HG03108 (cell line): ENCODE results near the gene NACC1.

Source experiments
- ATAC-seq: cut with Tn5 transposase; IDR thresholded peaks from one replicate; pipeline ENCODE4 v1.9.1; 2021; ENCODE audit warnings: moderate library complexity; ENCODE audit not compliant: unreplicated experiment

Gene NACC1

GRCh38 chr19:13099073-13099999 lies 18.7 kb upstream of the NACC1 start:
- no peak for ATAC-seq

DNA sequence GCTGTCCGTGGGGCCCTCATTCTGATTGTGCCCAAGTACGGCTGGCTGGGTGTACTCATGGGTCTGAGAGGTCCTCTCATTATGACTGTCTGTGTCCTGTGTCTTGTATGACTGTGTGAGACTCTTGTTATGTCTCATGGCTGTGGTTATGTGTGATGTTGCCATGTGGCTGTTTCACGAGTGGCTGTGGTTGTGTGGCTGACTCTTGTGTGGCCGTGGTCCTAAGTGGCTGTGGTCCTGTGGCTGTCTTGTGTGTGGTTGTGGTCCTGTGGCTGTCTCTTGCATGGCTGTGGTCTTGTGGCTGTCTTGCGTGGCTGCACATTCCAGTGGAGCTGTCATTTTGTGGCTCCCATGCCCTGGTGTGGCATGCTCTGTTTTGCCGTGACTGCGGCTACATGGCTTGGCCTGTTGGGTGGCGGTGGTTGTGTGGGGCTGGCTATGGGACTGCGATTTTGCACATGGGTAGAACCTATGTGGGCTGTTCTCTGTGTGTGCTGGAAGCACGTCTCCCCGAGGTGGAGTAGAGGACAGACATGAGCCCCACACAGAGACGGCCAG lies 18.0 kb upstream of the NACC1 start:
- ATAC-seq, result no peak

GRCh38 chr19:13100841-13101589 lies 17.0 kb upstream of the NACC1 start:
- ATAC-seq, result no peak

GRCh38 chr19:13101590-13102415 lies 16.3 kb upstream of the NACC1 start:
- ATAC-seq, result no peak

DNA sequence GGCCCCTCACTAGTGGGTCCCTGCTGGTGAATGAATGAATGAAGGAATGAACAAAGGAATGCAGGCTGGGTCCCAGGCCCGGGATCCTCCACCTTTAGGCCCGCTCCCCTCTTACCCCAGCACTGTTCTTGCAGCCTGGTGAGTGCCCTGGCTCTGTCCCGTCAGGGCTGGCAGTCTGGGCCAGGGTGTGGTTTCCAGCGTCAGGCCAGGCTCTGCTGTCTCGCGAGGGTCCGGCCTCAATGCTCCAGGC lies 15.7 kb upstream of the NACC1 start:
- no peak for ATAC-seq

GRCh38 chr19:13102666-13103580 lies 15.1 kb upstream of the NACC1 start, which contains the start of gene LYL1:
TSS of gene LYL1 (minus strand) at chr19:13102858. CDS start at chr19:13101171, 1,687 bp downstream.
- peak; percentile 42 for ATAC-seq

- no peak for ATAC-seq
These were observed 14.3 kb upstream of the NACC1 start for GRCh38 chr19:13103581-13104359.

DNA sequence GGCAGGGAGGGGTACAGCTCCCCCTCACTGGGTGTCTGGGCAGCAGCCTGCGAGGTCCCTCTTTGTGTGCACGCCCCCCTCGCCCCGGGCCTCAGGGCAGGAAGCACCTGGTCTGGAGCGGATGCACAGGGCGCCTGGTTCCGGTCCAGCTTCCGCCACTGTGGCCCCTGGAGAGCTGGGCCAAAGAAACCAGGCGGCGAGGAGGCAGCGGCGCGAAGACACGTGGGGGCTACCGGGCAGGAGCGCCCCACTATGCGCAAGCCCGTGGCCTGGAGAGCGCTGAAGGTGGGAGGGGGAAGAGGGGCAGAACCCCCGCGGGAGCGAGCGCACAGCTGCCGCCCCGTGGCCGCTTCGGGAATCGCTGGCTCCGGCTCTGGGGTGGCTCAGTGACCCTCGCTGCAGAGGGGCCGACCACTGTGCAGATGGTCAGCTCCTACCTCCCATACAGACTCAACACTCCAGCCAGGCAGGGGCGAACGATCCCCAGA lies 13.7 kb upstream of the NACC1 start:
- ATAC-seq, result peak; percentile 34

DNA sequence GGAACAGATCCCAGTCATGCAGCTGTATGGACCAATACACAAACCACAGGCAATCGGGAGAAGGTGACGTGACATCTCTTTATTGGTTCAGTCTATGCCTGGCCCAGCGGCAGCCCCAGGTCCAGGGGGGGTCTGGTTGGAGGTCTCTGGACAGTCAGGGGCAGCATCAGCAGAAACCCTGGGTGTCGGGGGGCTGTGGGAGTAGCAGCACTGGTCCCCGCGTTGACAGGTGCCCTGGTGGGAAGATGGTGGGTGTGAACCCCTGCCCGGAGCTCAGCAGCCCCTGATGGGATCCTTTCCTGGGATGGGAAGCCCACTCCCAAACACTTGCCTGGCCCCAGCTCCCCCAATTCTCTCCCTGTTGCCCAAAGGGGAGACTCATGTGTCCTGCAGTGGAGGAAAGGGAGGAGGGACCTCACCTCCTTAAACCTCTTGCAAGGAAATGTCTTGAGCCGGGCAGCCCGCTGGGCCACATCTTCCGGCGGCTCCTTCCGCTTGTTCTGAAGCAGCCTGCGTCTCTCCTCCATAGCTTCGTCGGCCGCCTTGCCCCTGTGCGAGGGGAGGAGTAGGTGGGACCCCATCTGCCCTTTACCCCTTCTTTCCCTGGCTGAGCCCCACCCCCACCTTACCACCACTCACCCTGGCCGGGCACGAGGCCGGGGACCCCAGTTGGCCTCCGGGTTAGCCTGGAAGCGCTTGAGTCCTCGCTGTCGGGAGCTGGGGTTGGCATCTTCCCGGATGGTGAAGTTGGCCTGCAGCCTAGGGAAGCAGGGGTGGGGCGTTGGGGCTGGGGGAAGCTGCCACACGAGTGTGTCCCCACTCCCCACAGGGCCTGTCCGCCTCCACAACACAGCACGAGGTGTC lies 13.0 kb upstream of the NACC1 start:
- ATAC-seq, result no peak

- ATAC-seq, result no peak
These were observed 8.5 kb upstream of the NACC1 start for GRCh38 chr19:13109361-13110098.

DNA sequence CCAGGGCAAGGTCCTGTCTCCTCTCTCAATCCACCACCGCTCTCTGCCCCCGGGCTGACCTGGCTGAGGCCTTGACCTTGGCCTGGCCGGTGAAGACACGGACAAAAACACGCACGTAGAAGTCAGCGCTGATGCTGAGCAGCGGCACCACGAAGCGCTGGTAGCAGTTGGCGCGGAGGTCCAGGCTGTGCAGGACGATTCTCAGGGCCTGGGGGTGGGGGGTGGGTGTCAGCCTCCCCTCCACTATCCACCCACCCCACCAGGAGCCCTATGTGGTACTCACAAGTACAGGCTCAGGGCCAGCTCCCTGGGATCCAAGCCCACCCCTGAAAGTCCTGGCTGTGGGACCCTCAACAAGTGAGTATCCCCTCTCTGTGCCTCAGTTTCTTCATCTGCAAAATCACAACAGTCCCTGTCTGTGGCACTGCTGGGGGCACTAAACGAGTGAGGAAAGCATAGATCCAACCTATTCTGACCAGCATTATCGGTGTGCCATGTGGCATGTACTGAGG lies 7.9 kb upstream of the NACC1 start:
- ATAC-seq, result no peak

GRCh38 chr19:13112555-13112954 lies 5.5 kb upstream of the NACC1 start:
- no peak for ATAC-seq

GRCh38 chr19:13115936-13116281 lies 2.2 kb upstream of the NACC1 start:
- no peak for ATAC-seq

GRCh38 chr19:13116282-13117175 lies 1.5 kb upstream of the NACC1 start, which contains the start of gene TRMT1:
TSS of gene TRMT1 (minus strand) at chr19:13116740. CDS start at chr19:13116399, 341 bp downstream.
- ATAC-seq, result no peak

DNA sequence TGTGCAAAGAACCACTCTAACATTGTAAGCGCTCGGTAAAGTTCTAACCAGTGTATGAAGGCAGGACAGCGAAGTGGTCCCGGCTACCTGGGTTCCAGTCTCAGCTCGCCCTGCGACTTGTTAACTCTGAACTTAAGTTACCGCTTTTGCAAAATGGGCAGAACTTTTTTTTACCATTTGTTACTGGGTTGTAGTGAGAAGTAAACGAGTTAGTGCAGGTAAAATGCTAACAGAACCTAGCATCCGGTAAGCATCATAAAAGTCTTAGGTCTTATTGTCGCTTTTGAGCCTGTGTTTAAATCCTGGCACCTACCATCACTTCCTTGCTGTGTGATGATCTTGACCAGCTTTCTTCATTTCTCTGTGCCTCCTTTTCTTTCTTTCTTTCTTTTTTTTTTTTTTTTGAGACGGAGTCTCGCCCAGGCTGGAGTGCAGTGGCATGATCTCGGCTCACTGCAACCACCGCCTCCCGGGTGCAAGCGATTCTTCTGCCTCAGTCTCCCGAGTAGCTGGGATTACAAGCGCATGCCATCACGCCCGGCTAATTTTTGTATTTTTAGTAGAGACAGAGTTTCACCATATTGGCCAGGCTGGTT lies 790 bp upstream of the NACC1 start:
- no peak for ATAC-seq
